Neuronal stem cell (in vitro differentiated cells): ENCODE data around the gene TOMM70.

Experiments used
- DNase-seq: peaks from one replicate; pipeline ENCODE4 v3.0.0-alpha.2; 2013; ENCODE audit warnings: low spot score
- H2AFZ ChIP-seq: one replicate; pipeline ENCODE4 v1.6.1; 2013; ENCODE audit warnings: mild to moderate bottlenecking, low read length, inconsistent platforms
- H2AK5ac ChIP-seq: 2 replicates; pipeline ENCODE4 v1.6.1; 2013; ENCODE audit warnings: low read depth, mild to moderate bottlenecking, inconsistent platforms, low read length, moderate library complexity, mixed read lengths
- H2BK120ac ChIP-seq: 2 replicates; pipeline ENCODE4 v1.6.1; 2013; ENCODE audit warnings: low read depth, mild to moderate bottlenecking, inconsistent platforms, low read length, moderate library complexity, mixed read lengths
- H2BK12ac ChIP-seq: one replicate; pipeline ENCODE4 v1.6.1; 2013; ENCODE audit warnings: low read length, inconsistent platforms
- H2BK15ac ChIP-seq: 2 replicates; pipeline ENCODE4 v1.6.1; 2013; ENCODE audit warnings: mild to moderate bottlenecking, low read length, inconsistent platforms, mixed read lengths
- H2BK5ac ChIP-seq: one replicate; pipeline ENCODE4 v1.6.1; 2013; ENCODE audit warnings: inconsistent platforms, mild to moderate bottlenecking, low read length, moderate library complexity
- H3K14ac ChIP-seq: one replicate; pipeline ENCODE4 v1.6.1; 2013; ENCODE audit warnings: low read length, inconsistent platforms
- H3K18ac ChIP-seq: 2 replicates; pipeline ENCODE4 v1.6.1; 2013; ENCODE audit warnings: low read length, inconsistent platforms
- H3K23ac ChIP-seq: 2 replicates; pipeline ENCODE4 v1.6.1; 2013; ENCODE audit warnings: low read depth, mild to moderate bottlenecking, mixed read lengths, low read length, inconsistent platforms; ENCODE audit not compliant: poor library complexity
- H3K27ac ChIP-seq: replicated peaks from 3 replicates; pipeline ENCODE4 v1.5.1; 2013; ENCODE audit warnings: low read length, inconsistent platforms
- H3K27me3 ChIP-seq, 3 experiments: 2 replicates each; pipeline ENCODE4 v1.6.1; 2013; ENCODE audit warnings: low read length in 3 of 3, mild to moderate bottlenecking in 2 of 3, inconsistent platforms in 1 of 3, low read depth in 1 of 3, mixed read lengths in 1 of 3, moderate library complexity in 1 of 3; ENCODE audit not compliant: control insufficient read depth in 3 of 3, insufficient read depth in 3 of 3
- H3K36me3 ChIP-seq, 2 donors: replicated peaks in 1 of 2; 2 replicates each; pipeline ENCODE4 v1.6.1; 2013; ENCODE audit warnings: low read length in 2 of 2; ENCODE audit not compliant: control insufficient read depth in 2 of 2, insufficient read depth in 2 of 2
- H3K4ac ChIP-seq: 2 replicates; pipeline ENCODE4 v1.6.1; 2013; ENCODE audit warnings: inconsistent platforms, mild to moderate bottlenecking, low read length, moderate library complexity
- H3K4me1 ChIP-seq, 2 donors: 1 replicate in 1 of 2; 2 replicates in 1 of 2; pipeline ENCODE4 v1.6.1; 2013; ENCODE audit warnings: low read length in 2 of 2, low read depth in 1 of 2; ENCODE audit not compliant: control insufficient read depth in 2 of 2, insufficient read depth in 1 of 2
- H3K4me2 ChIP-seq: one replicate; pipeline ENCODE4 v1.6.1; 2013; ENCODE audit warnings: mild to moderate bottlenecking, low read length, inconsistent platforms; ENCODE audit not compliant: insufficient read depth, poor library complexity, severe bottlenecking
- H3K4me3 ChIP-seq, 2 donors: 2 replicates each; pipeline ENCODE4 v1.5.1; 2013; ENCODE audit warnings: low read length in 2 of 2, mild to moderate bottlenecking in 2 of 2, inconsistent platforms in 1 of 2, moderate library complexity in 1 of 2
- H3K79me1 ChIP-seq: one replicate; pipeline ENCODE4 v1.6.1; 2013; ENCODE audit warnings: low read depth, mild to moderate bottlenecking, inconsistent platforms, low read length, moderate library complexity
- H3K9ac ChIP-seq: one replicate; pipeline ENCODE4 v1.6.1; 2013; ENCODE audit warnings: mild to moderate bottlenecking, low read depth, low read length, inconsistent platforms; ENCODE audit not compliant: poor library complexity
- H3K9me3 ChIP-seq, 2 donors: replicated peaks in 1 of 2; 2 replicates each; pipeline versions ENCODE3 to v1.6.1; 2013; ENCODE audit warnings: low read length in 2 of 2, mild to moderate bottlenecking in 2 of 2, inconsistent platforms in 1 of 2, low read depth in 1 of 2, mixed read lengths in 1 of 2, moderate library complexity in 1 of 2; ENCODE audit not compliant: control insufficient read depth in 2 of 2, insufficient read depth in 1 of 2
- H4K8ac ChIP-seq: one replicate; pipeline ENCODE4 v1.6.1; 2013; ENCODE audit warnings: low read depth, mild to moderate bottlenecking, inconsistent platforms, low read length, moderate library complexity
- H4K91ac ChIP-seq: one replicate; pipeline ENCODE4 v1.6.1; 2013; ENCODE audit warnings: low read length, low read depth, mild to moderate bottlenecking, inconsistent platforms; ENCODE audit not compliant: poor library complexity
- WGBS, 2 donors: extraction: QIAGEN DNeasy Blood & Tissue Kit; methylation state at CpG; one replicate each; pipeline ENCODE4 v1.1.7; 2013; ENCODE audit warnings: missing lambda C conversion rate in 2 of 2, mixed read lengths in 1 of 2; ENCODE audit not compliant: insufficient read length in 2 of 2, insufficient replicate concordance in 1 of 2; ENCODE audit errors: extremely low coverage in 2 of 2; 5-methylcytosine and 5-hydroxymethylcytosine counted together

The TOMM70 gene

GRCh38 chr3:100419406-100419805 lies 18.5 kb upstream of the TOMM70 start:
- Histone ChIP-seq H3K4ac (no peak overlapping the region), H3K27ac (no peak overlapping the region), H3K9me3 (no peaks in the 10 kb centered on the region), H3K36me3 (no peaks in the 10 kb centered on the region), H2BK15ac (no peak overlapping the region), H2BK12ac (no peak overlapping the region), H3K23ac (no peak overlapping the region), H4K91ac (no peak overlapping the region), H2BK120ac (no peak overlapping the region), H2AFZ (no peak overlapping the region), H3K4me3 (no peak overlapping the region), H3K9ac (no peak overlapping the region), H4K8ac (no peak overlapping the region), H3K4me2 (no peak overlapping the region), H3K27me3 (no peaks in the 10 kb centered on the region), H2AK5ac (no peak overlapping the region), H3K18ac (no peak overlapping the region), H3K4me1 (no peaks in the 10 kb centered on the region), H3K14ac (no peak overlapping the region), H3K79me1 (no peaks in the 10 kb centered on the region), H2BK5ac (no peak overlapping the region)
- WGBS, 2 donors: no CpG with 5 or more reads among the region's 1 CpG
- DNase-seq: no peak

GRCh38 chr3:100416863-100417262 lies 16.0 kb upstream of the TOMM70 start:
- no peak overlapping the region for H2BK12ac ChIP-seq
- H2AK5ac ChIP-seq: no peak overlapping the region
- no peak overlapping the region for H3K4me3 ChIP-seq
- H3K4ac ChIP-seq: no peak overlapping the region
- no peak overlapping the region for H3K27ac ChIP-seq
- H3K14ac ChIP-seq: no peak overlapping the region
- no peak overlapping the region for H2BK120ac ChIP-seq
- no peaks in the 10 kb centered on the region for H3K27me3 ChIP-seq
- no peaks in the 10 kb centered on the region for H3K79me1 ChIP-seq
- no peak overlapping the region for H2BK5ac ChIP-seq
- H3K4me1 ChIP-seq: no peaks in the 10 kb centered on the region
- no peak overlapping the region for H3K18ac ChIP-seq
- H3K9ac ChIP-seq: no peak overlapping the region
- H2AFZ ChIP-seq: no peak overlapping the region
- H3K36me3 ChIP-seq: peaks cover 2 to 18% of the 10 kb centered on the region in 2 donors
- no peak overlapping the region for H3K23ac ChIP-seq
- H3K4me2 ChIP-seq: no peak overlapping the region
- peaks cover 0 to 4% of the 10 kb centered on the region in 2 donors for H3K9me3 ChIP-seq
- H2BK15ac ChIP-seq: no peak overlapping the region
- no peak overlapping the region for H4K8ac ChIP-seq
- DNase-seq: no peak
- WGBS, 2 donors: no CpG with 5 or more reads among the region's 1 CpG
- H4K91ac ChIP-seq: no peak overlapping the region

GRCh38 chr3:100416176-100416575 lies 15.3 kb upstream of the TOMM70 start:
- H3K18ac ChIP-seq: no peak overlapping the region
- no peak for DNase-seq
- no peak overlapping the region for H2AFZ ChIP-seq
- no peak overlapping the region for H2BK120ac ChIP-seq
- no peak overlapping the region for H3K9ac ChIP-seq
- no peak overlapping the region for H3K27ac ChIP-seq
- no peak overlapping the region for H2AK5ac ChIP-seq
- no peak overlapping the region for H3K4me2 ChIP-seq
- H3K14ac ChIP-seq: no peak overlapping the region
- no peaks in the 10 kb centered on the region for H3K27me3 ChIP-seq
- H4K91ac ChIP-seq: no peak overlapping the region
- H3K4ac ChIP-seq: no peak overlapping the region
- no peak overlapping the region for H3K23ac ChIP-seq
- no peak overlapping the region for H4K8ac ChIP-seq
- H3K79me1 ChIP-seq: no peaks in the 10 kb centered on the region
- no peak overlapping the region for H2BK15ac ChIP-seq
- H3K9me3 ChIP-seq: peaks cover 0 to 10% of the 10 kb centered on the region in 2 donors
- no peak overlapping the region for H2BK5ac ChIP-seq
- H2BK12ac ChIP-seq: no peak overlapping the region
- peaks cover 4 to 24% of the 10 kb centered on the region in 2 donors for H3K36me3 ChIP-seq
- no peaks in the 10 kb centered on the region for H3K4me1 ChIP-seq
- no peak overlapping the region for H3K4me3 ChIP-seq

GRCh38 chr3:100413613-100414012 lies 12.7 kb upstream of the TOMM70 start:
- no peak overlapping the region for H3K4ac ChIP-seq
- no peak overlapping the region for H4K8ac ChIP-seq
- no CpG with 5 or more reads among the region's 2 CpGs for WGBS, 2 donors
- no peak overlapping the region for H2BK15ac ChIP-seq
- H3K27me3 ChIP-seq: no peaks in the 10 kb centered on the region
- H3K4me1 ChIP-seq: no peaks in the 10 kb centered on the region
- no peak overlapping the region for H2AK5ac ChIP-seq
- H3K4me3 ChIP-seq: no peak overlapping the region
- H3K14ac ChIP-seq: no peak overlapping the region
- no peak overlapping the region for H4K91ac ChIP-seq
- H2BK5ac ChIP-seq: no peak overlapping the region
- DNase-seq: no peak
- no peak overlapping the region for H2BK12ac ChIP-seq
- no peak overlapping the region for H2AFZ ChIP-seq
- H3K18ac ChIP-seq: no peak overlapping the region
- H3K27ac ChIP-seq: no peak overlapping the region
- H3K4me2 ChIP-seq: no peak overlapping the region
- H3K9me3 ChIP-seq: peaks cover 0 to 18% of the 10 kb centered on the region in 2 donors
- no peaks in the 10 kb centered on the region for H3K79me1 ChIP-seq
- H3K36me3 ChIP-seq: peaks cover 4 to 43% of the 10 kb centered on the region in 2 donors
- H3K23ac ChIP-seq: no peak overlapping the region
- no peak overlapping the region for H2BK120ac ChIP-seq
- H3K9ac ChIP-seq: no peak overlapping the region
